Adrenal gland (tissue), 5 donors: ENCODE data around the gene ADGRA1.

ENCODE experiments used
- POLR2A ChIP-seq, 2 donors: fragments of 450-650 bp; IDR thresholded peaks; one replicate each; pipeline ENCODE4 v1.6.1; 2017; ENCODE audit warnings: antibody characterized with exemption in 2 of 2, mild to moderate bottlenecking in 2 of 2, moderate library complexity in 1 of 2
- TF ChIP-seq, protein P1 (sequence below), 6 experiments: fragments of 450-650 bp in 4 of 6; fragments of 200-600 bp in 2 of 6; sonication (generic) in 1 of 6; IDR thresholded peaks; 1 replicate in 5 of 6; 2 replicates in 1 of 6; pipeline versions ENCODE4 v1.5.1 to v1.8.0; 2016 to 2021; ENCODE audit warnings: antibody characterized with exemption in 6 of 6, mild to moderate bottlenecking in 2 of 6, moderate library complexity in 1 of 6
- donor health status: DM: no; HTN: no; CAD: no.

DNA sequence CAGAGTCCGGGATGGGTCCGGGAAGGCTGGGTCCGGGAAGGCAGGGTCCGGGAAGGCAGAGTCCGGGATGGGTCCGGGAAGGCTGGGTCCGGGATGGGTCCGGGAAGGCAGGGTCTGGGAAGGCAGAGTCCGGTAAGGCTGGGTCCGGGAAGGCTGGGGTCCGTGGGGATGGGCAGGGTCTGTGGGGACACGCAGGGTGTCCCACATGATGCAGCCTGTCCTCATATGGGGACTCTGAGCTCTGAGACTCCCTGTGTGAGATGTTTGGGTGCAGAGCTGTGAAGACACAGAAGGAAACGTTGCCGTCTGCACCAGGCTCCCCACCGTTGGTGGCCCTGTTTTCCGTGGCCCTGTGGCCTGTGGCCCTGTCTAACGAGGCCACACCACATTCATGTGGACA is 45.7 kb upstream of the ADGRA1 start:
- TF ChIP-seq, protein P1, sequence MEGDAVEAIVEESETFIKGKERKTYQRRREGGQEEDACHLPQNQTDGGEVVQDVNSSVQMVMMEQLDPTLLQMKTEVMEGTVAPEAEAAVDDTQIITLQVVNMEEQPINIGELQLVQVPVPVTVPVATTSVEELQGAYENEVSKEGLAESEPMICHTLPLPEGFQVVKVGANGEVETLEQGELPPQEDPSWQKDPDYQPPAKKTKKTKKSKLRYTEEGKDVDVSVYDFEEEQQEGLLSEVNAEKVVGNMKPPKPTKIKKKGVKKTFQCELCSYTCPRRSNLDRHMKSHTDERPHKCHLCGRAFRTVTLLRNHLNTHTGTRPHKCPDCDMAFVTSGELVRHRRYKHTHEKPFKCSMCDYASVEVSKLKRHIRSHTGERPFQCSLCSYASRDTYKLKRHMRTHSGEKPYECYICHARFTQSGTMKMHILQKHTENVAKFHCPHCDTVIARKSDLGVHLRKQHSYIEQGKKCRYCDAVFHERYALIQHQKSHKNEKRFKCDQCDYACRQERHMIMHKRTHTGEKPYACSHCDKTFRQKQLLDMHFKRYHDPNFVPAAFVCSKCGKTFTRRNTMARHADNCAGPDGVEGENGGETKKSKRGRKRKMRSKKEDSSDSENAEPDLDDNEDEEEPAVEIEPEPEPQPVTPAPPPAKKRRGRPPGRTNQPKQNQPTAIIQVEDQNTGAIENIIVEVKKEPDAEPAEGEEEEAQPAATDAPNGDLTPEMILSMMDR (IDR thresholded peaks at IDR 0.05) = no peak
- TF ChIP-seq POLR2A (IDR thresholded peaks at IDR 0.05) = no peak
